ENCODE results near the gene BRD3.

Gene BRD3

DNA sequence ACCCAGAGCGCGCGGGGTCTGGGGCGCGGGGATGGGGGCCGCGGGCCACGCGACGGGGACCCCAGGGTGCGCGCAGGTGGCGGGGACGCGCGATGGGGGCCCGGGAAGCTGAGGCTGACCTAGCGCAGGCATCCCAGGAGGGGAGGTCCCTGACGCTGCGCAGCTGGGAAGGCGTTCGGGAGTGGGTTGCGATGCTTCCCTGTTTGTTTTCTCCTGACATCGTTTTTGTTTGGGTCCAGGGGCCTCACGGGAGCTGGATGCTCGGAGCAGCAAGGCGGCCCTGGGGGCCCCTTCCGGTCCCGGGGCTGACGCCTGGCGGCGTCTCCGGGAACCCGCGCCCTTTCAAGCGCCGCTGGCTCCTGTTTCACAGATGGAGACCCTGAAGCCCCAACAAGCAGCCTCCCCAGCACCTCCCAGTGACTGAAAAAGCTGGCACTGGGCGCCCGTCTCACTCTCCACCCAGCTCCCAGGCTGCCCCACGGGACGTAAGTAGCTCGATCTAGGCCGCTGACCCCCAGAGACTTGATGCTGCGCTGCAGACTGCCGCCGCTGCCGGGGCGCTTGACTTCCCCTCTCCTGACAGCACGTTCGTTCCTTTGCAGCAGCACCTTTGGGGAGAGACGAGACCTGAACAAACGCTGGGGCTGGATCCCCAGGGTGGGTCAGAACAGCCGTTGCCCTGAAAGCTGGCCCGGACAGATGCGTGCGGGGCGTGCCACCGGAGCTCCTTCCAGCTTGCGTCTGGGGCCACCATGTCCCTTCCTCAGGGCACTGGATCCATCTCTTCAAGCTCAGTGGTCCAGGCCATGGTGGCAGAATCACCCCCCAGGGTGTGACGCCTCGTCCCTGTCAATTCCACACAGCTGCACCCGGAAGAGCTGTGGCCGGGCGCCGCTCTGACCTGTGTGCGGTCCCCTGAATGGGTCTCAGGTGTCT lies 42.0 kb downstream of the BRD3 start:
- H3K27me3 Mint-ChIP-seq: no peaks in the 10 kb centered on the region
- H3K9me3 Mint-ChIP-seq: no peaks in the 10 kb centered on the region
- ATAC-seq (replicated peaks) (peak; percentile 45), DNase-seq (peak; percentile 38 to 45 (median 45))
- peaks cover 10% of the 10 kb centered on the region for H3K36me3 Mint-ChIP-seq (ENCODE audit: insufficient read depth)
- H3K4me3 Mint-ChIP-seq: peak overlapping the region; percentile 78 to 83
- peaks cover 10 to 12% of the 10 kb centered on the region in 2 donors for H3K4me1 Mint-ChIP-seq (ENCODE audit: low read depth in 2 of 2)
- peak overlapping the region; percentile 41 to 72 for H3K27ac Mint-ChIP-seq

DNA sequence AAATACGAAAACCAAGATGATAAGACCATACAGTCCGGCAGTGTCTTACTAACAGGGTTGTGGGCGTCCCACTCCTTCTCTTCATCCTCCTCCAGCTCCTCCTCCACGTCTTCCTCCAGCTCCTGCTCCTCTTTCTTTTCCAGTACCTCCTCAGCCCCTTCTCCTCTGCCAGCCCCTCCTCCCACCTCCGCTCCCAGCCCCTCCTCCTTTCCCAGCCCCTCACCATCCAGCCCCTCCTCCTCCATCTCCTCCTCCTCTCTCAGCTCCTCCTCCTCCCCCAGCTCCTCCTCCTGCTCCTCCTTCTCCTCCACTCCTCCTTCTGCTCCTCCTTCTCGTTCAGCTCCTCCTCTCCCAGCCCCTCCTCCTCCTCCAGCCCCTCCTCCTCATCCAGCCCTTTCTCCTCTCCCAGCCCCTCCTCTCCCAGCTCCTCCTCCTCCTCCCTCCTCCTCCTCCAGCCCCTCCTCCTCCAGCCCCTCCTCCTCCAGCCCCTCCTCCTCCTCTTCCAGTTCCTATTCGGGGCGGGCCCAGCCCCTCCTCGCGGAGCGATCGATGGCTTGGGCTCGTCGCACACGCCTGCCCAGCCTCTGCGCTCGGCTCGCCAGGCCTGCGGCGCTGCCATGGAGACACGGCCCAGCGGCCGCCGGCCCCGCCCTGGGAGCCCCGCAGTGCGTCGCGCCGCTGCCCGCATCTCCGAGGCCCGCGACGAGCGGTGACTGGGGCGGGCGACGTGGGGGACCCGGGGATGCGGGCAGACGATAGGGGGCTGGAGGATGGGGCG lies 42.8 kb downstream of the BRD3 start, which contains the start of gene BRD3OS:
TSS of gene BRD3OS (plus strand) at position 654 of the 778 bp plus-strand sequence. CDS start 1,267 bp downstream, outside the sequence.
- Mint-ChIP-seq H3K4me1 (ENCODE audit: low read depth in 2 of 2) (peaks cover 10 to 12% of the 10 kb centered on the region in 2 donors), H3K4me3 (peak within 1 kb of the TSS; percentile 78 to 83), H3K27me3 (no peaks in the 10 kb centered on the region), H3K36me3 (ENCODE audit: insufficient read depth) (peaks cover 10% of the 10 kb centered on the region), H3K9me3 (no peaks in the 10 kb centered on the region), H3K27ac (peak within 1 kb of the TSS; percentile 41 to 72)
- peak; percentile 83 to 88 (median 88) for DNase-seq
- ATAC-seq (replicated peaks): peak; percentile 90

DNA sequence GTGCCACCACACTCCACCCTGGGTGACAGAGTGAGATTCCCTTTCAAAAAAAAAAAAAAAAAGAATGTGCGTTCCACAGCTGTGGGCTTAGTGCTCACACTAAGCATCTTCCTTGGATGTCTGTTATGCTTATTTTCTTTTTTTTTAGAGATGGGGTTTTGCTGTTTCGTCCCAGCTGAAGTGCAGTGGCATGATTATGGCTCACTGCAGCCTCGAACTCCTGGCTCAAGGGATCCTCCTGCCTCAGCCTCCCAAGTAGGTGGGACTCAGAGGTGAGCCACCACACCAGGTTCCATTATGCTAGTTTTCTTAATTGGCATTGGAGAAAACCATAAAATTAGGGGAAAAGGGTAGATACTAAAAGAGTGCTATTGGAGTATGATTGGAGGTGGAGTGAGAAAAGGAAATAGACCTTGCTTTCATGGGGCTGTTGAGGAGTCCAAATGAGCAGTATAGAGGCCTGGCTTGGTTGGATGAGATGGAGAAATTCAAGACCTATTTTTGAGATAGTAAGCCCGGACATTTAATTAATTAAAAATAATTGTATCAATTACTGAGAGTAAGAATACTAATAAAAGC lies 43.5 kb downstream of the BRD3 start:
- DNase-seq (no peak), ATAC-seq (replicated peaks) (no peak)
- Mint-ChIP-seq H3K4me1 (ENCODE audit: low read depth in 2 of 2) (peaks cover 10 to 12% of the 10 kb centered on the region in 2 donors), H3K27ac (peak overlapping the region in 1 of 2 donors; percentile 72), H3K9me3 (no peaks in the 10 kb centered on the region), H3K27me3 (no peaks in the 10 kb centered on the region), H3K4me3 (peak overlapping the region; percentile 78 to 83), H3K36me3 (ENCODE audit: insufficient read depth) (peaks cover 10% of the 10 kb centered on the region)

DNA sequence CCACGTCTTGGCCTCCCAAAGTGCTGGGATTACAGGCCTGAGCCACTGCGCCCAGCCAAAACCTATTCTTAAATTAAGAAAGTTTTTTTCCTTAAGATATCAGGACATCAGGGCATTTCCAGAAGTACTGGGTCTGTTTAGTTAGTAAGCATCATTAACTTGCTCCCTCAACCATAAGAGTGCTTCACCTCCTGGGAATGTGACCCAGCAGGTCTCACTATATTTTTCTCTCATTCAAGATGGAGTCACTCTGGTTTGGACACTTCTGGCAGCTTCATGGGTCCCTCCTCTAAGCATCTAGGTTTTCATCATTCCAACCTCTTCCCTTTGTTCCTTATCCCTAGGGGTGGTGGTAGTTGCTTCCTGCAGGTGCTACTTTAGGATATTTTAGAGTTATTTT lies 52.9 kb downstream of the BRD3 start:
- no peak for DNase-seq
- no peaks in the 10 kb centered on the region for H3K9me3 Mint-ChIP-seq
- no peak overlapping the region for H3K4me3 Mint-ChIP-seq
- no peaks in the 10 kb centered on the region for H3K27me3 Mint-ChIP-seq
- no peak for ATAC-seq (replicated peaks)
- H3K36me3 Mint-ChIP-seq (ENCODE audit: insufficient read depth): peaks cover 3% of the 10 kb centered on the region
- H3K4me1 Mint-ChIP-seq (ENCODE audit: low read depth in 2 of 2): no peaks in the 10 kb centered on the region
- no peak overlapping the region for H3K27ac Mint-ChIP-seq

DNA sequence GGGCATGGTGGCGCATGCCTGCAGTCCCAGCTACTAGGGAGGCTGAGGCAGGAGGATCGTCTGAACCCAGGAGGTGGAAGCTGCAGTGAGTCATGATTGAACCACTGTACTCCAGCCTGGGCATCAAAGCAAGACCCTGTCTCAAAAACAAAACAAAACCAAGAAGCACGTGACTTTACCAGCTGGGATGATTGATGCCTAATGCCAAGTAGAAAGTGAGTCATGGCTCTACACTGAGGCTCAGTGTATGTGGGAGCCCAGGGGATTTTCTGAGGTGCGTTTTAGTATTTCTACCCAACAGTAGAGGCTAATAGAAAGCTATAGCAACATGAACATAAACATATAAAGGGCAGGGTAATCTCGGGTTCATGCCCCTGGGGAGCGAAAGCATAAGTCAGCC lies 56.4 kb downstream of the BRD3 start:
- Mint-ChIP-seq H3K4me3 (no peak overlapping the region), H3K27ac (no peak overlapping the region), H3K36me3 (ENCODE audit: insufficient read depth) (peaks cover 1% of the 10 kb centered on the region), H3K9me3 (no peaks in the 10 kb centered on the region), H3K4me1 (ENCODE audit: low read depth in 2 of 2) (no peaks in the 10 kb centered on the region), H3K27me3 (peaks cover 8 to 25% of the 10 kb centered on the region in 2 donors)
- ATAC-seq (replicated peaks): no peak
- no peak for DNase-seq

DNA sequence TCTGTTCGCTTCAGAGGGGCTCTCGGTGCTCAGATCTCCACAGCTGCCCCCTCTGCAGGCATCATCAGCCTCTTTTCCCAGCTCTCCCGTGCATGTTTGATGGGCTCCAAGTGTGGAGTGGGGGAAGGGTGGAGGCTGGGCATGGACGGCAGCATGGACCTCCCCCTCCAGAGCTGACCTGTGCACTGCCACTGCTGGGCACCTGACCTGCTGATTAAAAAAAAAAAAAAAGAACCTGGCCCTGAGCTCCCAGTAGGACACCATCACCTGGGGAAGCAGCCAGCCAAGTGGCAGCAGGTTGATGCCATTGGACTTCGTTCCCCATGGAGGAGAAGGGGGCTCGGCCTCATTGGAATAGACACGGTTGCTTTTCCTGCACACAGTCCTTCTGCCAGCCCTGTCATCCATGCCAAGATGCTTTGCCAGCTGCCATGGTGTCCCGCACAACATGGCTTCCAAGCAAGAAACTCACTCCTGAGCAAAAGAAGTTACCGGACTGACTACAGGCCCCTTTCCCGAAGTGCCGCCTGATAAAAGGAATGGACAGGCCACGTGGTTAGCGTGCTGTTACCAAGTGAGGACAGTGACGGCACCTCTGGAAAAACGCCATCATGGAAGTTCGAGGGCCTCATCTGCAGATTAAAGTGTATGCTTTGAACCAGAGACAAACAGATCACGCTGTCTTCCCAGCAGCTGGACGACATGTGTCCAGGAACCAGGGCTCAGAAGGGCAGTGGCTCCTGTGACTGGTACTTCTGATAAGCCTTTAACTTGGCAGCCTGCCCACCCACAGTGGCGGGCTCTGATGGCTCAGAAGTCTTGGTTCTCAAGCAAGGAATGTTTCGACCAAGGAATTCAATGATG lies 57.3 kb downstream of the BRD3 start:
- Mint-ChIP-seq H3K36me3 (ENCODE audit: insufficient read depth) (no peaks in the 10 kb centered on the region), H3K27ac (no peak overlapping the region), H3K4me1 (ENCODE audit: low read depth in 2 of 2) (no peaks in the 10 kb centered on the region), H3K27me3 (peaks cover 8 to 25% of the 10 kb centered on the region in 2 donors), H3K4me3 (no peak overlapping the region), H3K9me3 (no peaks in the 10 kb centered on the region)
- ATAC-seq (replicated peaks): no peak
- DNase-seq: no peak

DNA sequence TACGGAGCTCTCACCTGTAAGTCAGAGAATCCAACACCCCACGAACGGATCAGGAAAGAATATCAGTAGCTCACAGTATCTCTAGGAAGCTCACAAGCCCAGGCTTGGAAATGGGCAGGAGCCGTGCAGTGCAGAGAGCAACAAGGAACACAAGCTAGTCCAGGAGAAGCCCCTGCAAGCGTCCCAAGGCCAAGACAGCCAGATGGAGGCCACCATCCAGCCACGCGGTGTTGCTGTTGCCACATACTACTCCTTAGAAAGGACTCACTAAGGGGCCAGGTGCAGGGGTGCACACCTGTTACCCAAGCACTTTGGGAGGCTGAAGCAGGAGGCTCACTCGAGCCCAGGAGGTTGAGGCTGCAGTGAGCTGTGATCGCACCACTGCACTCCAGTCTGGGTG lies 60.3 kb downstream of the BRD3 start:
- Mint-ChIP-seq H3K27ac (no peak overlapping the region), H3K27me3 (peaks cover 13 to 50% of the 10 kb centered on the region in 2 donors), H3K9me3 (no peaks in the 10 kb centered on the region), H3K36me3 (ENCODE audit: insufficient read depth) (no peaks in the 10 kb centered on the region), H3K4me1 (ENCODE audit: low read depth in 2 of 2) (no peaks in the 10 kb centered on the region), H3K4me3 (no peak overlapping the region)
- ATAC-seq (replicated peaks) (no peak), DNase-seq (no peak)

DNA sequence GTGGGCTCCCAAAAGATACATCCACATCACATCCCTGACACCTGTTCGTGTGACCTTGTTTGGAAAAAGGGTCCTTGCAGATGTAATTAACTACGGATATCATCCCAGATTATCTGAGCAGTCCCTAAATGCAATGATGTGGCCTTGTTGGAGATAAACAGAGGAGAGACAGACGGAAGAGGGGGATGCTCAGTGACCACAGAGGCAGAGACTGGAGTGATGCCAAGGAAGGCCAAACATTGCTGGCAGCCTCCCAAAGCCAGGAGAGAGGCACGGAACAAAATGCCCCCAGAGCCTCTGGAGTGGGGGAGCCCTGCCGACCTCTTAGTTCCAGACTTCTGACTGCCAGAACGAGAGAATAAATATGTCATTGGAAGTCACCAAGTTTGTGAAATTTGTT lies 60.7 kb downstream of the BRD3 start:
- Mint-ChIP-seq H3K9me3 (no peaks in the 10 kb centered on the region), H3K36me3 (ENCODE audit: insufficient read depth) (no peaks in the 10 kb centered on the region), H3K4me1 (ENCODE audit: low read depth in 2 of 2) (no peaks in the 10 kb centered on the region), H3K4me3 (no peak overlapping the region), H3K27ac (no peak overlapping the region), H3K27me3 (peaks cover 13 to 54% of the 10 kb centered on the region in 2 donors)
- no peak for ATAC-seq (replicated peaks)
- DNase-seq: no peak

DNA sequence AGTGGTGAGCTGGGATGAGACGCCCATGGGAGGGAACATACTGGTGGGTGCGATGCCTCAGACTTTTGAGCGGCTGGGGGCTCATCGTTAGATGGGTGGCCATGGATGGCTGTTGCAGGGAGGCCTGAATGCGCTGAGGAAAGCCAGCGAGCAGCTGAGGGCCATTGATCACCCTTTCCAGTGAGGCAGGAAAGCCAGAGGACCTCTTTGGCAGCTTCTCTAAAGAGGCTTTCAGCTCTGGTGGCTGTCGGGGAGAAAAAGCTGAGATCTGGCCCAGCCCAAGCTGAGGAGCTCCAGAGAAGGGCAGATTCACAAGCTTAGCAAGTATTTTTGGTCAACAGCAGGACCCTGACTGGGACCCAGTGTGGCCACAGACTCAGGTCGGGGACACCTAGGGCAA lies 62.4 kb downstream of the BRD3 start:
- H3K36me3 Mint-ChIP-seq (ENCODE audit: insufficient read depth): no peaks in the 10 kb centered on the region
- H3K9me3 Mint-ChIP-seq: no peaks in the 10 kb centered on the region
- H3K27me3 Mint-ChIP-seq: peaks cover 13 to 58% of the 10 kb centered on the region in 2 donors
- no peaks in the 10 kb centered on the region for H3K4me1 Mint-ChIP-seq (ENCODE audit: low read depth in 2 of 2)
- ATAC-seq (replicated peaks): no peak
- no peak overlapping the region for H3K4me3 Mint-ChIP-seq
- no peak for DNase-seq
- H3K27ac Mint-ChIP-seq: no peak overlapping the region

DNA sequence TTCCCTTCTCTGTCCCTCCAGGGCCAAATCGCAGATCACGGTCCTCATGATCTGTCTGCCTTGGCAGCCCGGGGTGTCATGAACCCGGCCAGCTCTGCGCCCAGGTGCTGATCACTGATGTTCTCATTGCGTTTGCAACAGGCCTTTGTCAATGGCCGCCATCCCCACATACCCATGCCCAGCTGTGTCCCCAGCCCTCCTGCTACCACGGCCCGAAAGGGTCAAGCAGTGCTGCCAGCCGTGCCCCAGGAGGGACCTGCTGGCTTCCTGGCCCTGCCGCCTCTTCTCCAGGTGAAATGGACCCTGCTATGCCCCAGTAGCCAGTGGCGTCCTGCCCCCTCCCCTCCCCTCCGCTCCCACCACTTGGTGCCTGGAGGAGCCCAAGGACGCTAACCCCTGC lies 62.9 kb downstream of the BRD3 start:
- Mint-ChIP-seq H3K4me3 (no peak overlapping the region), H3K4me1 (ENCODE audit: low read depth in 2 of 2) (no peaks in the 10 kb centered on the region), H3K36me3 (ENCODE audit: insufficient read depth) (no peaks in the 10 kb centered on the region), H3K27ac (no peak overlapping the region), H3K27me3 (peaks cover 13 to 63% of the 10 kb centered on the region in 2 donors), H3K9me3 (no peaks in the 10 kb centered on the region)
- ATAC-seq (replicated peaks): no peak
- DNase-seq: no peak

DNA sequence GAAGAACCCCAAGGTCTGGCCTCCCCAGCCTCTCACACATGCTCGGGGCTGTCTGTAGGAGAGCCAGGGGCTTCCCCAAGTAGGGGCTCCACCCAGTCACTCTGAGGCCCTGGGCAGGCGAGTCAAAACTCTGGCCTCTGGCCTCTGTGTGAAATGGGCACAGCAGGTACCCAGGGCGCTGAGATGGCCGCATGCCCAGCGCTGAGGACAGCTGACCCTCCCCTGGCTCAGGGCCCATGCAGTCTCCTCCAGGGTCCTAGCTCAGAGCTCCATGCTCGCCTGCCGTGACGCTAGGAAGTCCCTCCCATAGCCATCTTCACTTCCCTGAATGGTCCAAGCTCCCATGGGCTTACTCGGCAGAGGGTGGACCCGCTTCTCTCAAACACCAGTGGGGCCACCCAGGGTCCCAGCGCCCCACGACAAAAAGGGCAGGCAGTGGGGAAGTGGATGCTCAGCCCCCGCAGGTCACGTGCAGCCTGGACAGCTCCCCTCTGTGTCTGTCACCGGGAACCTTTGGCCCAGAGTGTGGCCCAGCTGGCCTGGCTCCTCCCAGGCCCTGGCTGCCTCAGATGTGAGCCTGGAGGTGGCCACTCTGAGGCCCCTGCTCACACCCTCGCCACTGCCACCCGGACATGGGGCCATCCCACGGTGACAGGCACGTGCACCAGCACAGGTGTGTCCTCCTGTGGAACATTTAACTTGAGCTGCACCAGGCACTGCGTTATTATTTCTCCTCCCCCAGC lies 63.5 kb downstream of the BRD3 start:
- H3K4me1 Mint-ChIP-seq (ENCODE audit: low read depth in 2 of 2): no peaks in the 10 kb centered on the region
- peaks cover 13 to 69% of the 10 kb centered on the region in 2 donors for H3K27me3 Mint-ChIP-seq
- H3K9me3 Mint-ChIP-seq: no peaks in the 10 kb centered on the region
- no peak for DNase-seq
- no peak overlapping the region for H3K4me3 Mint-ChIP-seq
- no peaks in the 10 kb centered on the region for H3K36me3 Mint-ChIP-seq (ENCODE audit: insufficient read depth)
- no peak for ATAC-seq (replicated peaks)
- H3K27ac Mint-ChIP-seq: no peak overlapping the region

DNA sequence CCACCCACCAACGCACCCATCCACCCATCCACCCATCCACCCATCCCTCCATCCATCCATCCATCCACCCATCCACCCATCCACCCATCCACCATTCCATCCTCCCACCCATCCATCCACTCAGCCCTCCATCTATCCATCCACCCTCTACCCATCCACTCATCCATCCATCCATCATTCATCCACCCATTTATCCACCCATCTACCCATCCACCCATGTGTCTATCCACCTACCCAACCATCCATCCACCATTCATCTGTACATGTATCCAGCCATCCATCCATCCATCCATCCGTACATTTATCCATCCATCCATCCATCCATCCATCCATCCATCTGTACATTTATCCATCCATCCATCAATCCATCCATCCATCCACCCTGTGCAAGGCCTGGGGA lies 64.6 kb downstream of the BRD3 start:
- Mint-ChIP-seq H3K4me1 (ENCODE audit: low read depth in 2 of 2) (no peaks in the 10 kb centered on the region), H3K27ac (no peak overlapping the region)

More for the DNA sequence above, 64.6 kb downstream of the BRD3 start:
- DNase-seq (no peak), ATAC-seq (replicated peaks) (no peak)
- H3K4me3 Mint-ChIP-seq: no peak overlapping the region
- H3K36me3 Mint-ChIP-seq (ENCODE audit: insufficient read depth): no peaks in the 10 kb centered on the region
- no peaks in the 10 kb centered on the region for H3K9me3 Mint-ChIP-seq
- H3K27me3 Mint-ChIP-seq: peaks cover 13 to 65% of the 10 kb centered on the region in 2 donors
